ENCODE results near the gene B3GALT5.

The B3GALT5 gene

GRCh38 chr21:39720126-39720778 lies 107.5 kb downstream of the B3GALT5 start:
- in situ Hi-C loops (cut with HindIII; ENCODE audit: low sequenced_read_pairs), result no loop called here
- DNase-seq (ENCODE audit: low read depth, low spot score), result peak; percentile 34
- H3K4me3 ChIP-seq (ENCODE audit: low read depth, low read length), result no peak overlapping the region
- TF ChIP-seq CTCF (IDR thresholded peaks at IDR 0.05; ENCODE audit: low read depth, low read length), result peak; percentile 20

GRCh38 chr21:39721885-39722284 lies 109.1 kb downstream of the B3GALT5 start:
- no peak for DNase-seq (ENCODE audit: low read depth, low spot score)
- no peak overlapping the region for H3K4me3 ChIP-seq (ENCODE audit: low read depth, low read length)
- TF ChIP-seq CTCF (IDR thresholded peaks at IDR 0.05; ENCODE audit: low read depth, low read length), result no peak
- in situ Hi-C loops (cut with HindIII; ENCODE audit: low sequenced_read_pairs), result no loop called here

Data from astrocyte of the spinal cord (primary cell).